H7 (cell line): ENCODE data around the gene DNAJB12. TPM values are rescaled to one million over a fixed set of nuclear protein-coding genes. Genes with fewer than 3 reads are reported as not detected.

ENCODE experiments used
- DNase-seq: peaks from one replicate; pipeline ENCODE4 v3.0.0; 2012
- H3K27me3 ChIP-seq: 2 replicates; pipeline ENCODE4 v1.6.0; 2011; ENCODE audit warnings: mild to moderate bottlenecking, low read length; ENCODE audit not compliant: control insufficient read depth, insufficient read depth
- H3K36me3 ChIP-seq: replicated peaks from 2 replicates; pipeline ENCODE4 v1.5.1; 2011; ENCODE audit warnings: low read length; ENCODE audit not compliant: control insufficient read depth, insufficient read depth
- H3K4me3 ChIP-seq: 2 replicates; pipeline ENCODE4 v1.5.1; 2011; ENCODE audit warnings: low read depth, mild to moderate bottlenecking, control low read depth, low read length, moderate library complexity; ENCODE audit not compliant: insufficient read depth
- total RNA-seq: library from RNA; depleted of rRNA; stranded (reverse); fragments of >200 nt; shearing (Covaris generic); gene quantifications from 2 replicates; pipeline ENCODE4 v1.2.3, GENCODE V29; 2014

Gene DNAJB12
- total RNA-seq, 1 experiment from 2014 or later, result 18.8 TPM

GRCh38 chr10:72340510-72341261 lies 14.0 kb downstream of the DNAJB12 start:
- peak; percentile 93 for DNase-seq
- H3K4me3 ChIP-seq, result no peak overlapping the region
- H3K27me3 ChIP-seq, result no peaks in the 10 kb centered on the region
- H3K36me3 ChIP-seq, result peaks cover 18% of the 10 kb centered on the region

GRCh38 chr10:72338180-72338579 lies 16.5 kb downstream of the DNAJB12 start:
- Histone ChIP-seq H3K27me3 (no peaks in the 10 kb centered on the region), H3K4me3 (no peak overlapping the region), H3K36me3 (peaks cover 18% of the 10 kb centered on the region)
- no peak for DNase-seq

GRCh38 chr10:72337722-72338121 lies 17.0 kb downstream of the DNAJB12 start:
- DNase-seq, result no peak
- H3K4me3 ChIP-seq, result no peak overlapping the region
- H3K36me3 ChIP-seq, result peaks cover 14% of the 10 kb centered on the region

GRCh38 chr10:72337039-72337629 lies 17.6 kb downstream of the DNAJB12 start:
- no peaks in the 10 kb centered on the region for H3K27me3 ChIP-seq
- DNase-seq, result peak; percentile 90
- no peak overlapping the region for H3K4me3 ChIP-seq
- H3K36me3 ChIP-seq, result peaks cover 14% of the 10 kb centered on the region

More at GRCh38 chr10:72337722-72338121, 17.0 kb downstream of the DNAJB12 start:
- H3K27me3 ChIP-seq, result no peaks in the 10 kb centered on the region

GRCh38 chr10:72336259-72337038 lies 18.3 kb downstream of the DNAJB12 start:
- DNase-seq, result peak; percentile 16
- Histone ChIP-seq H3K27me3 (no peaks in the 10 kb centered on the region), H3K4me3 (no peak overlapping the region), H3K36me3 (peaks cover 14% of the 10 kb centered on the region)

GRCh38 chr10:72335394-72336258 lies 19.1 kb downstream of the DNAJB12 start:
- H3K4me3 ChIP-seq, result no peak overlapping the region
- no peaks in the 10 kb centered on the region for H3K27me3 ChIP-seq
- H3K36me3 ChIP-seq, result peaks cover 14% of the 10 kb centered on the region
- DNase-seq, result peak; percentile 21

GRCh38 chr10:72334825-72335393 lies 19.8 kb downstream of the DNAJB12 start:
- Histone ChIP-seq H3K4me3 (no peak overlapping the region), H3K27me3 (no peaks in the 10 kb centered on the region), H3K36me3 (peaks cover 14% of the 10 kb centered on the region)
- no peak for DNase-seq

GRCh38 chr10:72334196-72334824 lies 20.4 kb downstream of the DNAJB12 start:
- DNase-seq, result peak; percentile 90
- Histone ChIP-seq H3K36me3 (peaks cover 14% of the 10 kb centered on the region), H3K4me3 (no peak overlapping the region), H3K27me3 (no peaks in the 10 kb centered on the region)

- no peak for DNase-seq
- H3K27me3 ChIP-seq, result no peaks in the 10 kb centered on the region
These were observed 21.4 kb downstream of the DNAJB12 start for GRCh38 chr10:72333112-72334015.

GRCh38 chr10:72332423-72333111 lies 22.2 kb downstream of the DNAJB12 start:
- H3K27me3 ChIP-seq, result no peaks in the 10 kb centered on the region
- H3K36me3 ChIP-seq, result peaks cover 10% of the 10 kb centered on the region
- no peak for DNase-seq
- peak overlapping the region; percentile 8; the same call in 1 of the 2 replicates for H3K4me3 ChIP-seq

More at GRCh38 chr10:72333112-72334015, 21.4 kb downstream of the DNAJB12 start:
- H3K36me3 ChIP-seq, result peaks cover 14% of the 10 kb centered on the region
- H3K4me3 ChIP-seq, result no peak overlapping the region

- peak; percentile 97 for DNase-seq
- Histone ChIP-seq H3K4me3 (peak overlapping the region; percentile 16; the same call in 1 of the 2 replicates), H3K27me3 (no peaks in the 10 kb centered on the region), H3K36me3 (peaks cover 8% of the 10 kb centered on the region)
These were observed 22.9 kb downstream of the DNAJB12 start for GRCh38 chr10:72331575-72332422.

- Histone ChIP-seq H3K36me3 (no peaks in the 10 kb centered on the region), H3K4me3 (no peak overlapping the region), H3K27me3 (no peaks in the 10 kb centered on the region)
- no peak for DNase-seq
These were observed 24.7 kb downstream of the DNAJB12 start for GRCh38 chr10:72330069-72330426.
